Parathyroid adenoma (tissue), 2 donors: ENCODE data around the gene ZNF454.

Experiments
- H2AFZ ChIP-seq: fragments of 300-600 bp; sonication (generic); one replicate; pipeline ENCODE4 v1.7.0; 2017; ENCODE audit warnings: antibody characterized with exemption, mild to moderate bottlenecking
- H3K27ac ChIP-seq: fragments of 300-600 bp; sonication (generic); one replicate; pipeline ENCODE4 v1.7.0; 2017
- H3K27me3 ChIP-seq: fragments of 300-600 bp; sonication (generic); one replicate; pipeline ENCODE4 v1.7.0; 2017; ENCODE audit warnings: low read length; ENCODE audit not compliant: control insufficient read depth, insufficient read depth
- H3K36me3 ChIP-seq: fragments of 300-600 bp; sonication (generic); one replicate; pipeline ENCODE4 v1.7.0; 2017; ENCODE audit warnings: low read length; ENCODE audit not compliant: control insufficient read depth, insufficient read depth
- H3K4me1 ChIP-seq: fragments of 300-600 bp; sonication (generic); one replicate; pipeline ENCODE4 v1.7.0; 2017; ENCODE audit warnings: control low read depth
- H3K4me2 ChIP-seq: fragments of 300-600 bp; sonication (generic); one replicate; pipeline ENCODE4 v1.7.0; 2017; ENCODE audit warnings: low read length
- H3K4me3 ChIP-seq: fragments of 300-600 bp; sonication (generic); one replicate; pipeline ENCODE4 v1.7.0; 2017; ENCODE audit warnings: low read depth, low read length
- H3K79me2 ChIP-seq: fragments of 300-600 bp; sonication (generic); one replicate; pipeline ENCODE4 v1.7.0; 2017; ENCODE audit warnings: control low read depth
- H3K9ac ChIP-seq: fragments of 300-600 bp; sonication (generic); one replicate; pipeline ENCODE4 v1.7.0; 2017; ENCODE audit warnings: mild to moderate bottlenecking
- H3K9me3 ChIP-seq: fragments of 300-600 bp; sonication (generic); one replicate; pipeline ENCODE4 v1.7.0; 2017; ENCODE audit warnings: low read length; ENCODE audit not compliant: control insufficient read depth
- TF ChIP-seq, protein P1 (sequence below): fragments of 300-600 bp; sonication (generic); IDR thresholded peaks from one replicate; pipeline ENCODE4 v1.7.0; 2017; ENCODE audit warnings: antibody characterized with exemption, mild to moderate bottlenecking
- donor health status: primary hyperparathyroidism.

ZNF454 gene

DNA sequence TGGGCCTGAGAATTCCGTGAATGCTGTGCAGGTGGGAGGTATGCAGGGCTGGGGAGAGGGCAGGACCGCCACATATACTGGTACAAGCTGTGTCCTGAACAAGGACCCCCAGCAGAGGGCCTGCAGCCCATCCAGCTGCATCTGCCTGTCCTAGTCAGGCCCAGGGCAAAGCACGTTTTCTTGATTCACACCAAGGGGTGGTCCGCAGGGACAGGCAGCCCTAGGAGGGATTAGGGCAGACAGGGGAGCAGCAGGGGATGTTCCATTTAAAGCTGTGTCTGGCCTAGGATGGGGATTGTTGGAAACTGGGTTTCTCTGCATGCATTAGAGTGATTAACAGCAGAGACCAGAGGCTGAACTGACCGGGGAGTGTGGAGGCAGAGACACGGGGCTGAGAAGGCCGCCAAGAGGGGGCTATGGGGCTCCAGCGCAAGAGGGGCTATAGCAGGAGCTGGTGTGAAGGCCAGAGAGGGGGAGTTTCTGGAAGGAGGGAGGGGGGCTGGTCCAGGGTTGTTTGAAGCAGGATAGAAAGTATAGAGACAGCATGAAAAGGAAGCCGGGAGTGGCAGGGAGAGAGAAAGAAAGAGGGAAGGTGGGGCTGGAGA is 51.4 kb downstream of the ZNF454 start:
- no peak overlapping the region for H3K9ac ChIP-seq
- H3K9me3 ChIP-seq, result no peaks in the 10 kb centered on the region
- H3K4me1 ChIP-seq, result no peaks in the 10 kb centered on the region
- no peak overlapping the region for H3K4me2 ChIP-seq
- no peak overlapping the region for H3K4me3 ChIP-seq
- H3K79me2 ChIP-seq, result no peaks in the 10 kb centered on the region
- H2AFZ ChIP-seq, result no peak overlapping the region
- no peaks in the 10 kb centered on the region for H3K27me3 ChIP-seq
- H3K36me3 ChIP-seq, result no peaks in the 10 kb centered on the region
- H3K27ac ChIP-seq, result no peak overlapping the region
- TF ChIP-seq, protein P1, sequence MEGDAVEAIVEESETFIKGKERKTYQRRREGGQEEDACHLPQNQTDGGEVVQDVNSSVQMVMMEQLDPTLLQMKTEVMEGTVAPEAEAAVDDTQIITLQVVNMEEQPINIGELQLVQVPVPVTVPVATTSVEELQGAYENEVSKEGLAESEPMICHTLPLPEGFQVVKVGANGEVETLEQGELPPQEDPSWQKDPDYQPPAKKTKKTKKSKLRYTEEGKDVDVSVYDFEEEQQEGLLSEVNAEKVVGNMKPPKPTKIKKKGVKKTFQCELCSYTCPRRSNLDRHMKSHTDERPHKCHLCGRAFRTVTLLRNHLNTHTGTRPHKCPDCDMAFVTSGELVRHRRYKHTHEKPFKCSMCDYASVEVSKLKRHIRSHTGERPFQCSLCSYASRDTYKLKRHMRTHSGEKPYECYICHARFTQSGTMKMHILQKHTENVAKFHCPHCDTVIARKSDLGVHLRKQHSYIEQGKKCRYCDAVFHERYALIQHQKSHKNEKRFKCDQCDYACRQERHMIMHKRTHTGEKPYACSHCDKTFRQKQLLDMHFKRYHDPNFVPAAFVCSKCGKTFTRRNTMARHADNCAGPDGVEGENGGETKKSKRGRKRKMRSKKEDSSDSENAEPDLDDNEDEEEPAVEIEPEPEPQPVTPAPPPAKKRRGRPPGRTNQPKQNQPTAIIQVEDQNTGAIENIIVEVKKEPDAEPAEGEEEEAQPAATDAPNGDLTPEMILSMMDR, result no peak

DNA sequence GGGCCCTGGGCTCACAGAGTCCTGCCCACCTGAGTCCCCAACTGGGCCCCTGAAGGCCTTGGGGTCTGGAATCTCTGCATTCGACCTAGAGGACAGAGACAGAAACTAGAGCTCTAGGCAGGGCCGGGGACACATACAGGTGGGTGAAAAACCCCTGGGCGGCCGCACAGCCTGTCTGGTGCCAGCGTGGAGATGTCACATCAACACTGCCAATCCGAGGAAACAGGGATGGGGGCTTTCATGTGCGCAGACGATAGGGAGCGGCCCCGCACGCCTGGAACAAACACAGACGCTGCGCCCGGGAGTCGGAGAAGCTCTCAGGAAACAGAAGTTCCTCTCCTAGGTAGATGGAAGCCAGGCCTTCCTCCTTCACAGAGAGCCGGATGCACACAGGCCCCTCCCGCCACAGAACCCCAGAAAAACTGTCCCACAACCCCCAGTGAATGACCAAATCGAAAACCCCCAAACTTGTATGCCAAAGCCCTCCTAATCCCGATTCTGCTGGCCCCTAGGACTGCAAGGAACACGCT is 52.3 kb downstream of the ZNF454 start:
- H2AFZ ChIP-seq, result no peak overlapping the region
- no peaks in the 10 kb centered on the region for H3K9me3 ChIP-seq
- no peaks in the 10 kb centered on the region for H3K79me2 ChIP-seq
- H3K4me2 ChIP-seq, result no peak overlapping the region
- H3K9ac ChIP-seq, result no peak overlapping the region
- no peaks in the 10 kb centered on the region for H3K4me1 ChIP-seq
- H3K27ac ChIP-seq, result no peak overlapping the region
- TF ChIP-seq, protein P1, result no peak
- H3K4me3 ChIP-seq, result no peak overlapping the region
- H3K36me3 ChIP-seq, result no peaks in the 10 kb centered on the region
- no peaks in the 10 kb centered on the region for H3K27me3 ChIP-seq

DNA sequence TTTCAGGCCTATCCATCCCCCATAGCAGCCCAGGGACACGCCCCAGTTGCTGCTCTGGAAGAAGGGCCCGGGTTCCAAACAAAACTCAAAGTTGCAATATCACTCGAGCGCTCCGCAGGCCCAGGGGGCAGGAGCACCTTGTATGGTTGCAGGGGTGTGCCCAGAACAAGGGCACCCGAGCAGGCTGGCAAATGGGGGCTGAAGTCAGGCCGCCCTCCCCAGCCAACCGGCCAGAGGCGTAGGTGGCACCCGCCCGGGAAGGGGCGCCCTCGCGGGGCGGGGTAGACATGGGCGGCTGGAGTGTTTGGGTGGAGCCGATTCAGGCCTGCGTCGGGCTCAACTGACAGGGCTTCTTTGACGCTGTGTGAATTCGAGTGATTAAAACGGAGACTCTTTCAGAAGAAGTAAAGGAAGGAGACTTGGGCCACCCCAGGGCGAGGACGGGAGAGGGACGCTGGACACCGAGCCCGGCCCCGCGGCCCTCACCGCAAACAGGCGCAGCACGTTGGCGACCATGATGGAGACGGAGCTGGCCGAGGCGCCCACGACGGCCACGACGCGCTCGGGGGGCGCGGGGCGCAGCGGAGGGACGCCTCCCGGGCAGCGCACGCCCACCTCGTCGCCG is 53.1 kb downstream of the ZNF454 start:
- TF ChIP-seq, protein P1, result no peak

DNA sequence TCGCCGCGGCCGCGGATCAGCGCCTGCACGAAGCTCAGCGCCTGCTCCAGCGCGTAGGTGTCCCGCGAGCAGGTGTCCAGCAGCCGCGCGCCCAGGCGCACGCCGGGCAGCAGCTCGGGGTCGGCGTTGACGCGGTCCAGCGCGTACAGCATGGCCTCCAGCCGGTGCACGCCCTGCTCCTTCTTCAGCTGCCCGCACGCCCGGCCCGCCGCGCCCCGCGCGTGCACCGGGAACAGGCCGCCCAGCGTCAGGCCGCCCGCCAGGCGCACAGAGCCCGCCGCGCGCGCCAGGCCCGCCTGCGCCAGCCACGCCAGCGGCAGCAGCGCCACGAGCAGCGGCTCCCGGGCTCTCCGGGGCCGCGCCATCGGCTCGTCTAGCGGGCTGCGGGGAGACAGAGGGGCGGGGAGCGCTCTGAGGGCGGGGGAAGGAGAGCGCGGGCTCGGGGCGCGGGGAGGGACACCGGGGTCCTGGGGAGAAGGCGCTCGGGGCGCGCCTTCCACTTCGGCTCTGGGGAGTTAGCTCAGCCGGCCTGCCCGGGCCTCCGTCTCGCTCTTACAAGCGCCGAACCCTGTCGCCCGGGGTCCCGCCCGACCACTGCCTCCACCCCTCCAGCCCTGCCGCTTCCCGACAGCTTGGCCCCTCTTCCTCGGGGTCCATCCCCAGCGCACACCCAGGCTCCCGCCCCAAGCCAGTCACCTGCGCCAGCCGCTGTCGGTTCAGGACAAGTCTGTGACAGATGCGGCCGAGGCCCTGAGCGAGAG is 53.8 kb downstream of the ZNF454 start, which contains the start of gene GRM6:
Gene GRM6 (minus strand): TSS at position 741 of the 761 bp plus-strand sequence. CDS start 376 bp downstream, at position 365.
- H3K27me3 ChIP-seq, result no peaks in the 10 kb centered on the region
- H2AFZ ChIP-seq, result no peak within 1 kb of the TSS
- no peak within 1 kb of the TSS for H3K4me3 ChIP-seq
- H3K4me2 ChIP-seq, result no peak within 1 kb of the TSS
- H3K36me3 ChIP-seq, result no peaks in the 10 kb centered on the region
- no peaks in the 10 kb centered on the region for H3K79me2 ChIP-seq
- H3K27ac ChIP-seq, result no peak within 1 kb of the TSS
- H3K9me3 ChIP-seq, result no peaks in the 10 kb centered on the region
- TF ChIP-seq, protein P1, result no peak
- no peaks in the 10 kb centered on the region for H3K4me1 ChIP-seq
- H3K9ac ChIP-seq, result no peak within 1 kb of the TSS

More for the DNA sequence above, 53.1 kb downstream of the ZNF454 start:
- H3K4me2 ChIP-seq, result no peak overlapping the region
- no peak overlapping the region for H2AFZ ChIP-seq
- no peak overlapping the region for H3K4me3 ChIP-seq
- no peaks in the 10 kb centered on the region for H3K9me3 ChIP-seq
- H3K4me1 ChIP-seq, result no peaks in the 10 kb centered on the region
- H3K36me3 ChIP-seq, result no peaks in the 10 kb centered on the region
- no peak overlapping the region for H3K27ac ChIP-seq
- H3K27me3 ChIP-seq, result no peaks in the 10 kb centered on the region
- H3K9ac ChIP-seq, result no peak overlapping the region
- no peaks in the 10 kb centered on the region for H3K79me2 ChIP-seq
